OCI-LY1 (cell line): ENCODE measurements around the gene PADI6.

Source experiments
- H2AFZ ChIP-seq: fragments of 200-600 bp; sonication (generic), shearing (Covaris generic); 2 replicates; pipeline ENCODE4 v1.6.0; 2014; ENCODE audit warnings: antibody characterized with exemption, mild to moderate bottlenecking, low read length
- H3F3A ChIP-seq: fragments of 200-600 bp; sonication (generic), shearing (Covaris generic); 2 replicates; pipeline ENCODE4 v1.6.0; 2014; ENCODE audit warnings: mild to moderate bottlenecking, antibody characterized with exemption, low read length, moderate library complexity; ENCODE audit not compliant: insufficient read depth
- H3K27ac ChIP-seq: fragments of 200-600 bp; sonication (generic); 2 replicates; pipeline ENCODE4 v1.5.1; 2014; ENCODE audit warnings: low read length, mixed run types, mild to moderate bottlenecking, low read depth; ENCODE audit not compliant: poor library complexity, severe bottlenecking
- H3K27me3 ChIP-seq: fragments of 200-600 bp; sonication (generic); 2 replicates; pipeline ENCODE4 v1.6.0; 2014; ENCODE audit warnings: antibody characterized with exemption, mild to moderate bottlenecking, low read length, moderate library complexity; ENCODE audit not compliant: insufficient read depth
- H3K36me3 ChIP-seq: fragments of 200-600 bp; sonication (generic); 2 replicates; pipeline ENCODE4 v1.6.1; 2014; ENCODE audit warnings: mild to moderate bottlenecking, antibody characterized with exemption, low read length, moderate library complexity, mixed read lengths; ENCODE audit not compliant: insufficient read depth
- H3K4me1 ChIP-seq: fragments of 200-600 bp; sonication (generic); 2 replicates; pipeline ENCODE4 v1.5.1; 2014; ENCODE audit warnings: mild to moderate bottlenecking, low read length, moderate library complexity; ENCODE audit not compliant: insufficient read depth, severe bottlenecking
- H3K4me2 ChIP-seq: fragments of 200-600 bp; sonication (generic), shearing (Covaris generic); 2 replicates; pipeline ENCODE4 v1.6.1; 2014; ENCODE audit warnings: low read length
- H3K4me3 ChIP-seq: fragments of 200-600 bp; sonication (generic); 2 replicates; pipeline ENCODE4 v1.5.1; 2014; ENCODE audit warnings: low read length, low read depth, mild to moderate bottlenecking, mixed read lengths; ENCODE audit not compliant: poor library complexity, severe bottlenecking
- H3K79me2 ChIP-seq: fragments of 200-600 bp; shearing (Covaris generic); 2 replicates; pipeline ENCODE4 v1.6.1; 2016; ENCODE audit warnings: mixed run types, low read length, mixed read lengths; ENCODE audit not compliant: insufficient read depth
- H3K9ac ChIP-seq: fragments of 200-600 bp; sonication (generic), shearing (Covaris generic); 2 replicates; pipeline ENCODE4 v1.6.1; 2014; ENCODE audit warnings: mild to moderate bottlenecking, low read length, mixed read lengths
- H3K9me2 ChIP-seq: fragments of 200-600 bp; sonication (generic), shearing (Covaris generic); 2 replicates; pipeline ENCODE4 v1.6.1; 2014; ENCODE audit warnings: low read depth, mild to moderate bottlenecking, low read length, mixed read lengths
- H3K9me3 ChIP-seq: fragments of 200-600 bp; shearing (Covaris generic); 2 replicates; pipeline ENCODE4 v1.6.1; 2014; ENCODE audit warnings: low read length, mixed read lengths
- H4K20me1 ChIP-seq: fragments of 200-600 bp; sonication (generic), shearing (Covaris generic); 2 replicates; pipeline ENCODE4 v1.6.0; 2016; ENCODE audit warnings: mild to moderate bottlenecking, low read length; ENCODE audit not compliant: insufficient read depth
- CTCF ChIP-seq: fragments of 200-600 bp; sonication (generic), shearing (Covaris generic); IDR thresholded peaks from 2 replicates; pipeline ENCODE4 v1.5.1; 2017; ENCODE audit warnings: mild to moderate bottlenecking, antibody characterized with exemption, low read length, moderate library complexity, mixed read lengths
- EZH2 ChIP-seq: fragments of 200-600 bp; sonication (generic), shearing (Covaris generic); IDR thresholded peaks from 2 replicates; pipeline ENCODE4 v1.8.0; 2017; ENCODE audit warnings: borderline replicate concordance, mixed run types, mild to moderate bottlenecking, antibody characterized with exemption, low read length, moderate library complexity, mixed read lengths

PADI6 gene

GRCh38 chr1:17441993-17442357, 70.0 kb downstream of the PADI6 start:
- no peak for TF ChIP-seq EZH2
- no peak for TF ChIP-seq CTCF
- Histone ChIP-seq H3K36me3 (peaks cover 4% of the 10 kb centered on the region), H3K9me3 (no peaks in the 10 kb centered on the region), H3F3A (no peaks in the 10 kb centered on the region), H4K20me1 (no peaks in the 10 kb centered on the region), H3K9me2 (no peaks in the 10 kb centered on the region), H3K4me3 (no peak overlapping the region), H3K27ac (no peak overlapping the region), H2AFZ (no peak overlapping the region), H3K4me2 (no peak overlapping the region), H3K9ac (no peak overlapping the region), H3K79me2 (peaks cover 14% of the 10 kb centered on the region), H3K4me1 (peaks cover 9% of the 10 kb centered on the region), H3K27me3 (no peaks in the 10 kb centered on the region)

- Histone ChIP-seq H3K4me2 (no peak overlapping the region), H2AFZ (no peak overlapping the region), H3K27ac (no peak overlapping the region), H4K20me1 (no peaks in the 10 kb centered on the region), H3K79me2 (peaks cover 10% of the 10 kb centered on the region; the same call in 1 of the 2 replicates), H3F3A (no peaks in the 10 kb centered on the region), H3K4me1 (peaks cover 5% of the 10 kb centered on the region), H3K9me2 (no peaks in the 10 kb centered on the region), H3K27me3 (no peaks in the 10 kb centered on the region), H3K9ac (no peak overlapping the region), H3K4me3 (no peak overlapping the region), H3K36me3 (no peaks in the 10 kb centered on the region), H3K9me3 (no peaks in the 10 kb centered on the region)
- TF ChIP-seq CTCF (no peak), EZH2 (no peak)
Measured at GRCh38 chr1:17442841-17443240, 70.8 kb downstream of the PADI6 start.

GRCh38 chr1:17447501-17447992, 75.6 kb downstream of the PADI6 start:
- H3K27ac ChIP-seq = no peak overlapping the region
- H3K9me2 ChIP-seq = no peaks in the 10 kb centered on the region
- H3K4me2 ChIP-seq = no peak overlapping the region
- no peaks in the 10 kb centered on the region for H3K36me3 ChIP-seq
- no peaks in the 10 kb centered on the region for H3K4me1 ChIP-seq
- TF ChIP-seq CTCF = no peak
- no peak for TF ChIP-seq EZH2
- no peak overlapping the region for H3K9ac ChIP-seq
- no peaks in the 10 kb centered on the region for H4K20me1 ChIP-seq
- H3K79me2 ChIP-seq = no peaks in the 10 kb centered on the region
- H2AFZ ChIP-seq = no peak overlapping the region
- H3K4me3 ChIP-seq = no peak overlapping the region
- peaks cover 6% of the 10 kb centered on the region; the same call in 1 of the 2 replicates for H3K27me3 ChIP-seq
- no peaks in the 10 kb centered on the region for H3F3A ChIP-seq
- H3K9me3 ChIP-seq = no peaks in the 10 kb centered on the region
